ENCODE results near the gene CREBBP.
A peak's percentile ranks its signal among the peaks of the same experiment; 100 is the strongest.

Gene CREBBP

GRCh38 chr16:3728424-3729160 lies 151.9 kb downstream of the CREBBP start:
- no peak for TF ChIP-seq POU2F2 (IDR thresholded peaks at IDR 0.05; ENCODE audit: low read depth, low read length)
- TF ChIP-seq PAX5 (IDR thresholded peaks at IDR 0.05; ENCODE audit: insufficient read depth, low read length, severe bottlenecking), result no peak
- TF ChIP-seq POLR2A (IDR thresholded peaks at IDR 0.05; ENCODE audit: low read depth, low read length), result no peak
- TF ChIP-seq TAF1 (IDR thresholded peaks at IDR 0.05; ENCODE audit: low read depth, low read length), result no peak
- no peak for TF ChIP-seq POLR2AphosphoS5 (IDR thresholded peaks at IDR 0.05; ENCODE audit: low read depth, low read length)
- TF ChIP-seq SPI1 (IDR thresholded peaks at IDR 0.05; ENCODE audit: low read depth, low read length), result no peak
- DNase-seq (ENCODE audit: insufficient read length, low spot score) (no peak), FAIRE-seq (no peak)

- FAIRE-seq, result no peak
- DNase-seq (ENCODE audit: insufficient read length, low spot score), result no peak
- no peak for TF ChIP-seq PAX5 (IDR thresholded peaks at IDR 0.05; ENCODE audit: insufficient read depth, low read length, severe bottlenecking)
- TF ChIP-seq POLR2A (IDR thresholded peaks at IDR 0.05; ENCODE audit: low read depth, low read length), result no peak
- no peak for TF ChIP-seq TAF1 (IDR thresholded peaks at IDR 0.05; ENCODE audit: low read depth, low read length)
- TF ChIP-seq POLR2AphosphoS5 (IDR thresholded peaks at IDR 0.05; ENCODE audit: low read depth, low read length), result no peak
- TF ChIP-seq POU2F2 (IDR thresholded peaks at IDR 0.05; ENCODE audit: low read depth, low read length), result no peak
- TF ChIP-seq SPI1 (IDR thresholded peaks at IDR 0.05; ENCODE audit: low read depth, low read length), result no peak
These were observed 152.6 kb downstream of the CREBBP start for GRCh38 chr16:3727806-3728381.

GRCh38 chr16:3726021-3726687 lies 154.4 kb downstream of the CREBBP start:
- FAIRE-seq (no peak), DNase-seq (ENCODE audit: insufficient read length, low spot score) (no peak)
- no peak for TF ChIP-seq POU2F2 (IDR thresholded peaks at IDR 0.05; ENCODE audit: low read depth, low read length)
- no peak for TF ChIP-seq PAX5 (IDR thresholded peaks at IDR 0.05; ENCODE audit: insufficient read depth, low read length, severe bottlenecking)
- TF ChIP-seq POLR2A (IDR thresholded peaks at IDR 0.05; ENCODE audit: low read depth, low read length), result no peak
- no peak for TF ChIP-seq POLR2AphosphoS5 (IDR thresholded peaks at IDR 0.05; ENCODE audit: low read depth, low read length)
- TF ChIP-seq TAF1 (IDR thresholded peaks at IDR 0.05; ENCODE audit: low read depth, low read length), result no peak
- TF ChIP-seq SPI1 (IDR thresholded peaks at IDR 0.05; ENCODE audit: low read depth, low read length), result no peak

GRCh38 chr16:3725276-3725675 lies 155.2 kb downstream of the CREBBP start:
- FAIRE-seq (no peak), DNase-seq (ENCODE audit: insufficient read length, low spot score) (no peak)
- TF ChIP-seq SPI1 (IDR thresholded peaks at IDR 0.05; ENCODE audit: low read depth, low read length) (no peak), POLR2A (IDR thresholded peaks at IDR 0.05; ENCODE audit: low read depth, low read length) (no peak)

GRCh38 chr16:3722508-3722907 lies 158.0 kb downstream of the CREBBP start:
- TF ChIP-seq SPI1 (IDR thresholded peaks at IDR 0.05; ENCODE audit: low read depth, low read length) (no peak), POLR2A (IDR thresholded peaks at IDR 0.05; ENCODE audit: low read depth, low read length) (no peak), POU2F2 (IDR thresholded peaks at IDR 0.05; ENCODE audit: low read depth, low read length) (no peak), TAF1 (IDR thresholded peaks at IDR 0.05; ENCODE audit: low read depth, low read length) (no peak), POLR2AphosphoS5 (IDR thresholded peaks at IDR 0.05; ENCODE audit: low read depth, low read length) (no peak)
- DNase-seq (ENCODE audit: insufficient read length, low spot score) (no peak), FAIRE-seq (no peak)

- FAIRE-seq (no peak), DNase-seq (ENCODE audit: insufficient read length, low spot score) (no peak)
- TF ChIP-seq POLR2A (IDR thresholded peaks at IDR 0.05; ENCODE audit: low read depth, low read length), result no peak
- no peak for TF ChIP-seq TAF1 (IDR thresholded peaks at IDR 0.05; ENCODE audit: low read depth, low read length)
- TF ChIP-seq POU2F2 (IDR thresholded peaks at IDR 0.05; ENCODE audit: low read depth, low read length), result no peak
- no peak for TF ChIP-seq POLR2AphosphoS5 (IDR thresholded peaks at IDR 0.05; ENCODE audit: low read depth, low read length)
- TF ChIP-seq PAX5 (IDR thresholded peaks at IDR 0.05; ENCODE audit: insufficient read depth, low read length, severe bottlenecking), result no peak
- no peak for TF ChIP-seq SPI1 (IDR thresholded peaks at IDR 0.05; ENCODE audit: low read depth, low read length)
These were observed 160.1 kb downstream of the CREBBP start for GRCh38 chr16:3720418-3720817.

- TF ChIP-seq POLR2A (IDR thresholded peaks at IDR 0.05; ENCODE audit: low read depth, low read length) (no peak), POLR2AphosphoS5 (IDR thresholded peaks at IDR 0.05; ENCODE audit: low read depth, low read length) (no peak), POU2F2 (IDR thresholded peaks at IDR 0.05; ENCODE audit: low read depth, low read length) (no peak), PAX5 (IDR thresholded peaks at IDR 0.05; ENCODE audit: insufficient read depth, low read length, severe bottlenecking) (no peak), TAF1 (IDR thresholded peaks at IDR 0.05; ENCODE audit: low read depth, low read length) (no peak), SPI1 (IDR thresholded peaks at IDR 0.05; ENCODE audit: low read depth, low read length) (no peak)
- DNase-seq (ENCODE audit: insufficient read length, low spot score) (no peak), FAIRE-seq (peak; percentile 58)
These were observed 161.9 kb downstream of the CREBBP start for GRCh38 chr16:3718628-3719027.

- no peak for DNase-seq (ENCODE audit: insufficient read length, low spot score)
- TF ChIP-seq POLR2A (IDR thresholded peaks at IDR 0.05; ENCODE audit: low read depth, low read length) (no peak), TAF1 (IDR thresholded peaks at IDR 0.05; ENCODE audit: low read depth, low read length) (no peak), POU2F2 (IDR thresholded peaks at IDR 0.05; ENCODE audit: low read depth, low read length) (no peak), PAX5 (IDR thresholded peaks at IDR 0.05; ENCODE audit: insufficient read depth, low read length, severe bottlenecking) (no peak), POLR2AphosphoS5 (IDR thresholded peaks at IDR 0.05; ENCODE audit: low read depth, low read length) (no peak), SPI1 (IDR thresholded peaks at IDR 0.05; ENCODE audit: low read depth, low read length) (no peak)
- no peak for FAIRE-seq
These were observed 162.5 kb downstream of the CREBBP start for GRCh38 chr16:3718019-3718391.

GRCh38 chr16:3717235-3718018 lies 163.1 kb downstream of the CREBBP start, which contains the start of gene TRAP1:
Gene TRAP1, minus strand, starts transcription at chr16:3717524. Its CDS starts 16 bp downstream, at chr16:3717508.
- peak; percentile 91 for DNase-seq (ENCODE audit: insufficient read length, low spot score)
- peak; percentile 91 for FAIRE-seq
- TF ChIP-seq POLR2AphosphoS5 (IDR thresholded peaks at IDR 0.05; ENCODE audit: low read depth, low read length), result peak; percentile 72
- TF ChIP-seq TAF1 (IDR thresholded peaks at IDR 0.05; ENCODE audit: low read depth, low read length), result peak; percentile 68
- TF ChIP-seq SPI1 (IDR thresholded peaks at IDR 0.05; ENCODE audit: low read depth, low read length), result 0 out of 2 replicates have a peak, but pooled peaks have one; percentile 17
- no peak for TF ChIP-seq POU2F2 (IDR thresholded peaks at IDR 0.05; ENCODE audit: low read depth, low read length)
- peak; percentile 81; the same call in 1 of the 2 replicates for TF ChIP-seq POLR2A (IDR thresholded peaks at IDR 0.05; ENCODE audit: low read depth, low read length)
- peak; percentile 88 for TF ChIP-seq PAX5 (IDR thresholded peaks at IDR 0.05; ENCODE audit: insufficient read depth, low read length, severe bottlenecking)
